Measurements from ENCODE around the gene XRCC6.
"Not testable (repeated sequence)": the region's sequence is repeated elsewhere in the genome, so short reads cannot be mapped to it uniquely, and the experiment has no call there.

XRCC6 gene

GRCh38 chr22:41650821-41651220, 29.7 kb downstream of the XRCC6 start:
- no peak for DNase-seq (ENCODE audit: low spot score)

GRCh38 chr22:41654322-41654721, 33.2 kb downstream of the XRCC6 start:
- no peak for DNase-seq (ENCODE audit: low spot score)

DNA sequence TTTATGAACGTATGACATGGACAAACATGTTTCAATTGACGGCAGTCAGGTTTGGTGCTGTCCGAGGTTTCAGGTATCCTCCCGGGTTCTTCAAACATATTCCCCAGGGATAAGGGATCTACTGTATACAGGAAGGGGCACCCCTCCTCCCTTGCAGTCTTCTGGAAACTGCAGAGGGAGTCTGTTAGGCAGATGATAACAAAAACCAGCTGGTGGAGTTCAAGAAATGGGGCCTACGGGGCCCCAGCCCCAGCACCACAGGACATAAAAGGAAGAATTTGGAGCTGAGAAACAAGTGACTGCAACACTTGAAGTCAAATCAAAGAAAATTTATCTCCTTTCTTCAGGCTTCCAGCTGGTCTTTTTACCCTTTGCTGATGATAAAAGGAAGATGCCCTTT, 35.5 kb downstream of the XRCC6 start:
- no peak for DNase-seq (ENCODE audit: low spot score)

GRCh38 chr22:41657709-41658108, 36.6 kb downstream of the XRCC6 start:
- no peak for DNase-seq (ENCODE audit: low spot score)

- DNase-seq (ENCODE audit: low spot score): no peak
Measured at GRCh38 chr22:41658869-41659268, 37.8 kb downstream of the XRCC6 start.

GRCh38 chr22:41659941-41660340, 38.8 kb downstream of the XRCC6 start:
- no peak for DNase-seq (ENCODE audit: low spot score)

DNA sequence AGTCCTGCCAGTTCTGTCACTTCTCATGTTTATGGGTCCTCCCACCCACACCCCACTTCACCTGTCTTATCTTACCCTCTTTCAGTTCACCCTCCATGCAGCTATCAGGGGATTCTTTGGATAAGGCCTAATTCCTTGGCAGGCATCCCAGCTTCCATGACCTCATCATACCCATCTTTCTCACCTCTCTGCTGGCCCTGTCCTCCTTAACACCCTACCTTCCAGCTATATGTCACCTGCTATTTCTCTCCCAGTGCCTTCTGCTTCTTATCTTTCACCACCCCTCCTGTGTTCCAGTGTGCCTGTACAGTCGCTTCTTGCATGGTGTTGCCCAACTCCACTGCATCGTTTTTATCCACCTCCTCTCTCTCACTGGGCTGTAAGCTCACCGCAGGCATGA, 39.3 kb downstream of the XRCC6 start:
- DNase-seq (ENCODE audit: low spot score): no peak

GRCh38 chr22:41661088-41661487, 40.0 kb downstream of the XRCC6 start:
- no peak for DNase-seq (ENCODE audit: low spot score)

DNA sequence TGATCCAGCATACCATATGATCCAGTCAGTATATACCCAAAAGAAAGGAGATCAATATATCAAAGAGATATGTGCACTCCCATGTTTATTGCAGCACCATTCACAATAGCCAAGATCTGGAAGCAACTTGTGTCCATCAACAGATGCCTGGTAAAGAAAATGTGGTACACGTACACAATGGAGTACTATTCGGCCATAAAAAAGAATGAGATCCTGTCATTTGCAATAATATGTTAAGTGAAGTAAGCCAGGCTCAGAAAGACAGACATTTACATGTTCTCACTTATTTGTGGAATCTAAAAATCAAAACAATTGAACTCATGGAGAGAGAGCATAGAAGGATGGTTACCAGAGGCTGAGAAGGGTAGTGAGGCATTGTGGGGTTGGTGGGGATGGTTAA, 40.6 kb downstream of the XRCC6 start:
- no peak for DNase-seq (ENCODE audit: low spot score)

- not testable (repeated sequence) for DNase-seq (ENCODE audit: low spot score)
Measured at GRCh38 chr22:41663594-41663993, 42.5 kb downstream of the XRCC6 start.

DNA sequence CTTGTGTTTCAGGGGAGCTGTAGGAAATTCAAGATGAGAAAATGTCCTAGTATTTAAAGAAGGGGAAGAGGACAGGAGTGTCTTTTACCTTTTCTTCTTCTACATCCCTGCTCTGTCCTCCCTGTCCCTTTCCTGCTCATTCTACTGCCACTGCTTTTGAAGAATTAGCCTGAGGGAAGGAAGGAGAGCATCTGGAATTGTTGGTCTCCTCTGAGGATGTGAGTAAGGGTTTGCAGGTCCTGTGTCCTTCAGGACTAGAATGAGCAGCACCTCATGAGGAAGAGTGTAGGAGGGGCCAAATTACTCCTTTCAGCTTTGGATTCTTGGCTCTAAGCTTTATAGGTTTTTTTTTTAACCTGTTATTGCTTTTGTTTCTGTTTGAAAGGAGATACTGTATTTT, 43.4 kb downstream of the XRCC6 start:
- no peak for DNase-seq (ENCODE audit: low spot score)

DNA sequence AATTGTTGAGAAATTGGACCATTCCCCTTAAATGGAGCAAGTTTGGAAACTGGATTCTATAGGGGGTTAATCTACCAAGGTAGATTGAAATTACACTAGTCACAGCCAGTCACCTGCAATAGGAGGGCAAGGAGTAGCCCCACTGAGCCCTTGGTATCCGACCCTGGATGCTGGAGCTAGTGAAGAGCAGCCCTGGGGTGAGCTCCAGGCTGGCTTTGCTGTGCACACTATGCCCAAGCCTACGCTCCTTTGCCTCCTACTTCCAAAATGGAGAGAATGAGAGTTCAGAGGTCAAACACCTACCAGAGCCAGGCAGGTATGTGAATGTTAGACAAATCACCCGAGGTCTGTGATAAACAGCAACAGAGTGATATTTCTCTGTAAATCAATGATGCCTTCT, 43.9 kb downstream of the XRCC6 start:
- no peak for DNase-seq (ENCODE audit: low spot score)

GRCh38 chr22:41668971-41669911, 48.1 kb downstream of the XRCC6 start:
- DNase-seq (ENCODE audit: low spot score): no peak

DNA sequence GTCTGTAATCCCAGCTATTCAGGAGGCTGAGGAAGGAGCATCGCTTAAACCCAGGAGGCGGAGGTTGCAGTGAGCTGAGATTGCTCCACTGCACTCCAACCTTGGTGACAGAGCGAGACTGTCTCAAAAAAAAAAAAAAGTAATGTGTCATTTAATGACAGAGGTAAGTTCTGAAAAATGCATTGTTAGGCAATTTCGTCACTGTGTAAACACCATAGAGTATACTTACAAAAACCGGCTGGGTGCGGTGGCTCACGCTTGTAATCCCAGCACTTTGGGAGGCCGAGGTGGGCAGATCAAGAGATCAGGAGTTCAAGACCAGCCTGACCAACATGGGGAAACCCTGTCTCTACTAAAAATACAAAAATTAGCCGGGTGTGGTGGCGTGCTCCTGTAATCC, 51.0 kb downstream of the XRCC6 start:
- DNase-seq (ENCODE audit: low spot score): not testable (repeated sequence)

DNA sequence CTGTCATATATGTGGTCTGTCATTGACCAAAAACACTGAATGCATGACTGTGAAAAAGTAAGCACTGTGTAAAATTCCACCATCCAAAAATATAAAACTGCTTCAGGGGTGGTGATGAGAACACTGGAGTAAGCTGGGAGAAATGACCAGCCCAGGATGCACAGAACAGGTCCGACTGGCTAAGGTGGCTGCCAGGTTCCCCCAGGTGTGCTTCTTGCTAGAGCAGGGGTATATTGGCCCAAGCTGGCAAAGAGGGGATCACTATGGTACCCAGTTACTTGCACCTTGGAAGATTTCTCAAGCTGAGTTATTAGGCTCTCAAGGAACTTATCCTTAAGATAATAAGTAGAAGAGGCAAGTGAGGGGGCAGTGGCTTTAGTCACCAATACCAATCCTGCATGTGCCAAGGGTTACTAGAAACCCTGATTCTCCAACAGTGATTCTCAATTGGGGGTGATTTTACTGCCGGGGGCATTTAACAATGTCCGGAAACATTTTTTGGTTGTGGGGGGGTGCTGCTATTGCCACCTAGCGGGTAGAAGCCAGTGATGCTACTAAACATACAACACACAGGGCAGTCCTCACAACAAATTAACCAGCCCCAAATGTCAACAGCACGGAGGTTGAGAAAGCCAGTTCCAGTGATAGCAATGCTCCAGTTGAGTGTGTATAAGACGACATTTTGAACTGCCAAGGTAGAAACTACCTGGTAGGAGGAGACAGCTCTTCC, 51.9 kb downstream of the XRCC6 start:
- DNase-seq (ENCODE audit: low spot score): no peak

GRCh38 chr22:41674846-41675340, 53.8 kb downstream of the XRCC6 start:
- DNase-seq (ENCODE audit: low spot score): no peak

- no peak for DNase-seq (ENCODE audit: low spot score)
Measured at GRCh38 chr22:41676134-41676533, 55.0 kb downstream of the XRCC6 start.

GRCh38 chr22:41681616-41682015, 60.5 kb downstream of the XRCC6 start:
- no peak for DNase-seq (ENCODE audit: low spot score)

DNA sequence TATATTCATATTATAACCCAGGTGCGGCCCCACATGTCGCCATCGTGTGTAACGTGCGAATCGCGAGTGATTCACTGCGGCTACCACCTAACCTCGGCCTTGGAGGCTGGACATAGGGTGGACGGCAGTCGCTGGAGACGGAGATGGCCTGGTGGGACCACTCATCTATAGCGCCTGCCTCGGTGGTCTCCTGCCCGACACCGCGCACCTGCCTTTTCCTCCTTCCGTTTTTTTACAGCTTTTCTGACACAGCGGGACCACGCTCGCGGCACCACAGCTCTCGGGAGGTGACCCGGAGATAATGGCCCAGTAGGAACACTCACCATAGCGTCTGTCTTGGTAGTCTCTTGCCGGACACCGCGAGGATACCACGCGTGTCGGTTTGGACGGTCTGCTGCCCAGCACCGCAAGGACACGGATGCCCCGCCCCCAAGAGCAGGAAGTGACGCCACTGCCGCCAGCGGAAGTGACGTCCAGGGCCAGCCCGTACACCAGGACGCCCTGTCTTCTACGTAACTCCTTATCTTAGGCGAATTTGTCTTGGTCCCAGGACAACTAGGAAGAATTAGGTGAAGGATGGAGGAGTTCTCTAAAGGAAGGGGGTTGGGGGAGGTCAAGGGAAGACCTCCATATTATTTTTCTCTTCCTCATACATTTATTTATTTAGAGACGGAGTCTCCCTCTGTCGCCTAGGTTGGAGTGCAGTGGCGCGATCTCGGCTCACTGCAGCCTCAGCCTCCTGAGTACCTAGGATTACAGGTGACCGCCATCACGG, 61.1 kb downstream of the XRCC6 start:
- DNase-seq (ENCODE audit: low spot score): no peak

GRCh38 chr22:41683052-41683451, 62.0 kb downstream of the XRCC6 start:
- no peak for DNase-seq (ENCODE audit: low spot score)

- DNase-seq (ENCODE audit: low spot score): no peak
Measured at GRCh38 chr22:41683616-41684015, 62.5 kb downstream of the XRCC6 start.

- DNase-seq (ENCODE audit: low spot score): no peak
Measured at GRCh38 chr22:41684194-41684593, 63.1 kb downstream of the XRCC6 start.
